Right ventricle myocardium superior (tissue), 1 donor: ENCODE measurements around the gene EIF4EBP3. TPM values are rescaled to one million over a fixed set of nuclear protein-coding genes. Genes with fewer than 3 reads are reported as not detected.

Experiments
- ATAC-seq: fragments of 200-7000 bp; cut with Tn5 transposase; one replicate; pipeline ENCODE4 v1.9.1; 2020; ENCODE audit warnings: mild to moderate bottlenecking; ENCODE audit not compliant: poor library complexity
- DNase-seq: peaks from one replicate; pipeline ENCODE4 v3.0.0-alpha.2; 2020
- intact Hi-C: fragments of 100-400 bp; cut with DNase I; formaldehyde crosslinking; loops from one replicate; pipeline ENCODE4 v1.11.2; 2022
- long read RNA-seq: library from polyadenylated mRNA; unstranded; transcript quantifications from one replicate; pipeline ENCODE4 v2.0.0, GENCODE V29; 2021
- total RNA-seq: library from RNA; stranded (reverse); fragmentation: NEBNext Ultra II Directional; extraction: Animal tissue kit (Norgen Biotek cat#: 25700); gene quantifications from one replicate; pipeline ENCODE4 v1.2.1, GENCODE V29; 2021
- donor health status: DM: no; HTN: yes; CAD: no; lungs with severe emphysema.

The EIF4EBP3 gene
- 12.0 TPM for total RNA-seq
- long read RNA-seq, partial matches to known transcripts: 0 of 3 reads
- long read RNA-seq, other reads (novel, unspliced or antisense): 0 of 3 reads

DNA sequence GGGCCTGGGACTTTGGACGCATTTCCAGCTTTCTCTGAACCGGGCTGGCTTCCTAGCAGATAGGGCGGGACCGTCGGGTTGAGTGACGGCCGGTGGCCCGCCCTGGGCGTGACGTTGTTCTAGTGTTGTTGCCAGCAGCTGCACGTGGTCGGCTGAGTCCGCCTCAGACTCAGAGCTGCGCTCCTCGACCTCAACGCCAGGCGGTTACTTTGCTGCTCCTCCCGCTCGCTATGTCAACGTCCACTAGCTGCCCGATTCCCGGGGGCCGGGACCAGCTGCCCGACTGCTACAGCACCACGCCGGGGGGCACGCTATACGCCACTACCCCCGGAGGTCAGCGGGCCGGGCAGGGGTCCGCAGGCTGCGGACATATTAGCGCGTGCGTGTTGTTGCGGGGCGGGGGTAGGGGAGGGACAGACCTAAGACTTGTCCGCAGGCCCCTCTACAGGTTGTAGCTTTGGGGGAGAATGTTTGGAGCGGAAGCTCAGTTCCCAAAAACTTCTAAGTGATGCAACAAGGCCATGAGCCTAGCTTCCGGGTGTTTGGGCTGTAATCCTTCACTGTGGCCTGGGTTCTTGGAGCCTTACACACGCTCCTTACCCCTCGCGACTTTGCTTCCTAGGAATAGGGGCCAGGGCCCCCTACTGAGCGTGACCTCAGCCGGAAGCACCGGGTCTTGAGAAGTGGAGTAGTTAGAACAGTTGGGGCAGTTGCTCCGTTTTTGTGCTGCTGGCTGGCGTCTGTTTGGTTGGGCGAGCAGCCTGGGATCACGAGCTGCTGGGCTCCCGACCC lies at the start of gene EIF4EBP3:
Gene EIF4EBP3, plus strand, starts transcription at position 155 of the 792 bp plus-strand sequence. Its CDS starts 76 bp downstream, at position 231.
- peak; percentile 99 for DNase-seq
- intact Hi-C loops: loop anchor here (5.0 kb wide), 1 partner anchor 100 kb away; the partner anchor contains the start of genes IK and NDUFA2
- peak; percentile 97 for ATAC-seq

DNA sequence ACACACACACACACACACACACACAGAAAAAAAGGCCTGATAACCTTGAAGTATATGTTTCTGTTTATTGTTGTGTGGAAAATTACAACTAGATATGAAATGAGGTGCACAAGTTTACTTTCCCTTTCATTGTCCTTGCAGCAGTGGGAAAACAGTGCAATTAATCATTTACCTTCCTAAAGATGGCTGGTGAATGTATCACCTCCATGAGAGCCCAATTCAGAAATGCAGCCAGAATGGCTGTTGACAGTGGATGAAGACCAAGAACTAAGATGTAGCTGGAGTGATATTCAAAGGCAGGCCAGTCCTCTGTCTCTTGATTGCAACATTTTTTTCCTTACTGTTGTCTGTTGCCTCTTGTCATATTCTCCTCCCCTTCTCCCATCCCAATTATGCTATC lies 49.6 kb upstream of the EIF4EBP3 start:
- intact Hi-C loops: no loop called here
- ATAC-seq (no peak), DNase-seq (no peak)

DNA sequence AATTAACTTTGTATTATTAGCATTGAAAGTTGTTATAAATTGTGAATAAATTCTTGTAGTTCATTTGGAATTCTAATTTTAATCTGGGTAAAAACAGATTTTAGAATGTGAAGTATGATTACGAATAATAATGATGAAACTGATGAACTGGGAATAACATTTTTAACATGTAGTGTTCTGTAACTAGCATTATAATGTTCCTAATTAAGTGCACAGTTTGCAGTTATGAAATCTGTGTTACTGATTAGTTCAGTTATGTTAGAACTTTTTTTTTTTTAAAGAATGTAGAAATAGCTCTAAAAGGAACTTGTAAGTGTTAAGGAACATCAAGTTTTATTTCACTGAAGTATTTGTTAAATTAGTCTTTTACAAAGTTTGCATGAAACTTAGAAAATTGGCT lies 48.9 kb upstream of the EIF4EBP3 start:
- DNase-seq (no peak), ATAC-seq (no peak)
- intact Hi-C loops: no loop called here

DNA sequence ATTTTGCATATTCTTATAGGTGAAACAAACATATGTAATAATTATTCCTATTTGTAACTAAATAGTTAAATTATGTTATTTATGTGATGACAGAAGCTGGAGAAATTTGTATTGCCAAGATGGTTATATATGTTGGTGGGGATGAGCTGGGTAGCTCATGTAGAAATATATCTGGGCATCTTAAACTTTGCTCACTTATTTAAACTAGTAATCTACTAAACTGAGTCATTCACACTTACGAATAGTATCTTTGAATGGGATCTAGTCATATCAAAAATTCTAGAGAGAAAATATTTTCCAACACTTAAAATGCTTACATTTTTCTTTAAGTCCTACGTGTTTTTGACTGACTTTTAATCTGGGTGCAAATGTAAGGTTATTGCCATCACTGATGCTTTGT lies 44.6 kb upstream of the EIF4EBP3 start:
- intact Hi-C loops: no loop called here
- ATAC-seq: no peak
- no peak for DNase-seq

GRCh38 chr5:140509898-140510297 lies 37.6 kb upstream of the EIF4EBP3 start:
- no peak for DNase-seq
- intact Hi-C loops: no loop called here
- ATAC-seq: no peak

DNA sequence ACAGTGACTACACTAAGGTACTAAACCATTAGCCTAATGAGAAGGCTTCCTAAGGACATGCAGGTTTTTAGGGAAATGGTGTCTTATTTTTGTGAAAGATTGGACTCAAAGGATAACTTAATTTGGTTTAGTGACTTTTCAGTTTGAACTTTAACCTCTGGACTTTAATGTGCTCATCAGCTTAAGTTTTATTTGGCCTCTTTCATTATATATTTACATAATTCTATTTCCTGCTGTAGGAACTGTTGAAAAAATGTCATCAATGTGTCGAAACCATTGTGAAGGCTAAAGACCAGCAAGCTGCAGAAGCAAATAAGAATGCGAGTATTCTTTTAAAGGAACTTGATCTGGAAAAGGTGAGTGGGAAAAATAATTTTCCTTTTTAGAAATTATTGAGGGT lies 34.3 kb upstream of the EIF4EBP3 start:
- intact Hi-C loops: no loop called here
- ATAC-seq: no peak

DNA sequence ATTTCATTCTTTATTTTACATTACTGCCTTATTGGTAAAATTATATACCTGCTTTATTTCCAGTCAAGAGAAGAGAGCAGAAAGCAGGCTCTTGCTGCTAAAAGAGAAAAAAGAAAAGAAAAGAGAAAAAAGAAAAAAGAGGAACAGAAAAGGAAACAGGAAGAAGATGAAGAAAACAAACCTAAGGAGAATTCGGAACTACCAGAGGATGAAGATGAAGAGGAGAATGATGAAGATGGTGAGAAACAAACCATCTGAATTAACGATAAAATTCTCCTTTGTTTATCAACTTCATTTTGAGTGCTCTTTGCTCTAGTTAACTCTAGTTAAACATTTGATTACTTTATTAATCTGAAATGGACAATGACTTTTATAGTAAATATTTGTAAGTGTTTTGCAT lies 23.5 kb upstream of the EIF4EBP3 start:
- intact Hi-C loops: no loop called here
- DNase-seq: no peak
- ATAC-seq: no peak

More for the DNA sequence above, 34.3 kb upstream of the EIF4EBP3 start:
- no peak for DNase-seq

GRCh38 chr5:140540227-140540626 lies 7.2 kb upstream of the EIF4EBP3 start:
- no peak for ATAC-seq
- DNase-seq: no peak
- intact Hi-C loops: no loop called here

DNA sequence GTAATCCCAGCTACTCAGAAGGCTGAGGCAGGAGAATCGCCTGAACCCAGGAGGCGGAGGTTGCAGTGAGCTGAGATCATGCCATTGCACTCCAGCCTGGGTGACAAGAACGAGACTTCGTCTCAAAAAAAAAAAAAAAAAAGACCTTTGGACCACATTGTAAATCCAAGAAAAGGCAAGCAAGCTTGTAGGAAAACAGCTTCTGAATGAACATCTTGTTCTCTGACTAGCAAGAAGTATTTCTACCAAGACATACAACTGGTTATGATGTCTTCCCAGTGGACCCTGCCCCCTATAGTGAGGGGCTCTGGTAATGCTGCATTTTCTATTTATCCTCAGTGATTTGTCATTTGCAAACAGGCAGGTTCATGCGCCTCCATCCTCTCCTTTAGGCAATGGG lies 4.5 kb upstream of the EIF4EBP3 start:
- no peak for DNase-seq
- ATAC-seq: no peak
- intact Hi-C loops: no loop called here

DNA sequence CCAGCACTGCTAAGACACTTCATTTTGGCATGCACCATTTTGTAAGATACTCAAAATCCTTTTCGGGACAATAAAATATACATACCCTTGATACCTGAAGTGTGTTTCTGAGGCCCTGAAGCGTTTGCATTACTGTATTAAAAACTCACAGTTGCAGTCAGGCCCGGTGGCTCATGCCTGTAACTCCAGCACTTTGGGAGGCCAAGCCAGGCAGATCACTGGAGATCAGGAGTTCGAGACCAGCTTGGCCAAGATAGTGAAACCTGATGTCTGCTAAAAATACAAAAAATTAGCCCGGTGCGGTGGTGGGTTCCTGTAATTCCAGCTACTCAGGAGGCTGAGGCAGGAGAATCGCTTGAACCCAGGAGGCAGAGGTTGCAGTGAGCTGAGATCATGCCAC lies 2.5 kb upstream of the EIF4EBP3 start:
- DNase-seq: no peak
- intact Hi-C loops: loop anchor here (5.0 kb wide), 1 partner anchor 102 kb away; the partner anchor contains the start of genes IK and NDUFA2
- ATAC-seq: no peak

- no peak for DNase-seq
- ATAC-seq: no peak
- intact Hi-C loops: loop anchor here (5.0 kb wide), 1 partner anchor 102 kb away; the partner anchor contains the start of genes IK and NDUFA2
These were observed 1.9 kb upstream of the EIF4EBP3 start for GRCh38 chr5:140545606-140546005.

DNA sequence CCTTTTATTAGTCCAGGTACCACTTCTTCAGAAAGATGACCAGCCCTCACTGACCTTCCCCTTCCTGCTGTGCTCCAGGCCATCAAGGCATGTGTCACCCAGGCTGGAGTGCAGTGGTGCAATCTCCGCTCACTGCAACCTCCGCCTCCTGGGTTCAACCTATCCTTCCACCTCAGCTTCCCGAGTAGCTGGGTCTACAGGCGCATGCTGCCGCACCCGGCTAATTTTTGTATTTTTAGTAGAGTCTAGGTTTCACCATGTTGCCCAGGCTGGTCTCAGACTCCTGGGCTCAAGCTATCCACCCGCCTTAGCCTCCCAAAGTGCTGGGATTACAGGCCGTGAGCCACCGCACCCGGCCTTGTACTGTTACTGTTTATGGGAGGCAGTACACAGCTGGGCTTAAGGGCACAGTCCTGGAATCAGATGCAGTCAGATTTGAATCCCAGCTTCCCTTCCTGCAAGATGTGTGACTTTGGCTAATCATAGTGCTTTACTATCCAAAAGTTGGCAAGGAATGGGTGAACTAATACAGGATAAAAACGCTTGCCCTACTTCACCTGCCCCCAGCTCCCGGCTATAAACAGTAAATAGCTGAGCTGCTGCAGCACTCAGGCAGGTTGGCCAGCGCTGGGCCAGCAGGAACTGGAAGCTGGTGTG lies 483 bp upstream of the EIF4EBP3 start:
- ATAC-seq (peak; percentile 1), DNase-seq (no peak)
- intact Hi-C loops: loop anchor here (5.0 kb wide), 1 partner anchor 100 kb away; the partner anchor contains the start of genes IK and NDUFA2

DNA sequence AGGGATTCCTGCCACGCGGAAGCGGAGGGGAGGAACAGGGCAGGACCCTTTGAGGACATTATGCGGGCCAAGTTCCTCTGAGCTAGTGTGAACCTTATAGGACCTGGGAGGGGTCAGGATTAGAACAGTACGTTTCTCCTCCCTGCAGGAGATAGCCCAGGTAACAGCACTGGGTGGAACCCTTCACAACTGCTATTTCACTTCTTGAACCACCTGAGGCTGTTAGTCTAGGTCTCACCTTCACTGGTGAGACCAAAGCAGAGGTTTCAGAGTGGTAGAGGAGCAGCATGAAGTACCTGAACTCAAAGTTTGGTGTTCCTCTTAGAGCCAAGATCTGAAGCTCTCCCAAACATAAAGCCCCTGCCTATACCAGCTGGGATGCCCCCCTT lies 832 bp downstream of the EIF4EBP3 start:
- DNase-seq: no peak
- no peak for ATAC-seq
- intact Hi-C loops: loop anchor here (5.0 kb wide), 1 partner anchor 99 kb away; the partner anchor contains the start of genes IK and NDUFA2

- ATAC-seq (no peak), DNase-seq (no peak)
- intact Hi-C loops: loop anchor here (5.0 kb wide), 1 partner anchor 99 kb away; the partner anchor contains the start of genes IK and NDUFA2
These were observed 1.3 kb downstream of the EIF4EBP3 start for GRCh38 chr5:140548791-140549190.

DNA sequence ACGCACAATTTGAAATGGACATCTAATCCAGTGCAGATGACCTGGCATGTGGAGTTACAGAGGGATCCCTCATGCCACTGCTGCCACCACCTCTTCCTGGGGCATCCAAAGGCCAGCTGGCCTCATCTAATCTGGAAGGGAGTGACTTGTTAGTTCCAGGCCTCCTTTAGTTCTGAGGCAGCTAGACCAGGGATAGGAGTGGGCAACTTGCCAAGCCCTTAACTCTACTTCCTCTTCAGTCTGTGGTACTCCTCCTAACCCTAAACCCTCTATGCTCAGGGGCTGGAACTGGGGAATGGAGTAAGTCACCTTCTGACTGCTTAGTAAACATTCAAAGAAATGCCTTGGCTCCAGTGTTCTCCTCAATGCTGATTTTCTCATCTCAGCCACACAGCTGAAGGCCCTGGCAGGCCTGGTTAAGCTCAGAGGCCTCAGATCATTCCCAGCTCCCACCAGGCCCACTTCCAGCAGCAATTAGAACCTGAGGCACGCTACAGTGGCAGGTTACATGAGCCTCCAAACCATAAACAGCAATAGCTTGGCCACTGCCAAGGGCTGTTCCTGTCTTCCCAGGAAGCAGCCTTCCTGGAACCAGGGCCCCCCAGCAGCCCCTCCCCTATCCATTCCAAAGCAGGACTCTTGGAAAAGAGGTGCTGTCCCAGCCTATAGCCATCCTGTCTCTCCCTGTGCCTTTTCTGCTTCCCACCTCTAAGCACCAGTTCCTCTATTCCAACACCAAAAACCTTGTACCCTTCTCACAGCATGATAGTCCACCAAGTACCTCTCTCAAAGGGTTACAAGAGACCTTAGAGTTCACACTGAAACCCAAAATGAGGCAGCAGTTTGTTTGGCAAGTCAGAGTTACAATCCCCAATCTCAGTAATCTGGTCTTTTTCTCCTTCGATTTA lies 2.0 kb downstream of the EIF4EBP3 start:
- ATAC-seq (peak; percentile 7), DNase-seq (peak; percentile 49)
- intact Hi-C loops: loop anchor here (5.0 kb wide), 1 partner anchor 98 kb away; the partner anchor contains the start of genes IK and NDUFA2

GRCh38 chr5:140550147-140551079 lies 3.0 kb downstream of the EIF4EBP3 start:
- intact Hi-C loops: no loop called here
- ATAC-seq: no peak
- DNase-seq: no peak

DNA sequence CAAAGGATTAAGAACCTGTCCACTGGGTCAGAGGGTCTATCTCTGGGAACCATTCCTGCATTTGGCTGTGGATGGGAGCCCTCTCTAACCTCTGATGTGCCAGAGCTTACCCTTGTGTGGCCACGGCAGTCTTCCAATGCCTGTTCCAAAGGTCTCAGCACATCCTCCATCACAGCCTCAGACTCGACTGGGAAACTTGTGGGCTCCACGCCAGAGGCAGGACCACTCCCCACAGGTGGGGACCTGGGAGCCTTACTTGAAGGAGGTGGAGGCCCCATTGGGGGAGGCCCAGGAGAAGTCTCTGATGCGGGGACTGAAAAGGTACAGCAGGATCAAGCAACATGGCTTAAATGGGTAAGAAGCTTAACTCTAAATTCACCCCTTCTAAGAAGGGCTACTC lies 4.4 kb downstream of the EIF4EBP3 start:
- ATAC-seq (no peak), DNase-seq (no peak)
- intact Hi-C loops: no loop called here

DNA sequence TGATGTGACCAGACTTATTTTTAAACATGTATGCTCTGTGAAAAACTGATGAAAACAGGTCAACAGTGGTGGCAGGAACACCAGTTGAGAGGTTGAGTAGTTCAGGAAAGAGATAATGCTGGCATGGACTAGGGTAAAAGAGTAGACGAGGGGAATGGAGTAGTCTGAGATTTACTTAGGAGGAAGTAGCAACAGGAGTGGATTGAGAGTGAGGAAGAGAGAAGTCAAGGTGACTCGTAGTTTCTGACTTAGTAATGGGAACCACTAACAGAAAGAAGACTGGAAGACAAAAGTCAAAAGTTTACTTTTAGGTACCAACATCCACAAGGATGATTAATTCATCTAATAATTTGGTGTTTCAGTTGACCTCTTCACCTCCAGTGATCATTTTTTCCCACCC lies 6.2 kb downstream of the EIF4EBP3 start:
- ATAC-seq (no peak), DNase-seq (no peak)
- intact Hi-C loops: no loop called here
